ENCODE measurements around the gene MS4A4E. TPM values are rescaled to one million over a fixed set of nuclear protein-coding genes. Genes with fewer than 3 reads are reported as not detected.

The MS4A4E gene
- total and polyA plus RNA-seq, 2 experiments from 2014 or later: not detected

DNA sequence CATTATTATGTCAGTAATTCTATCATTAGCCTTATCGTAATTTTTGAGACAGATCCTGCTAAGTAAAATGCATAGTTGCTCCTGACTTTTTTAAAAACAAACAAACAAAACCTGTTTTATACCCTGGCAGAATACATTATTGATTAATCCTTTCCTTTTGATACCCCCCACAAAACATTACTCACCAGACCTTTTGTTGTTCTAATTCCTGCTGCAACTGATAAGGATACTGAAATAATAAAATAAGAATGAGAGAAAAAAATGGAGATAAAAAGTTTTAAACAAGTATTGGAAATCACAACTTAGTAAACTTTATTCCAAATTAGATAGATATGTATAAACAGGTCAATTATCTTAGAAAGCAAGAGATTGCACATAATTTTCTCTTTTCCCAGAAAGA is 28.6 kb downstream of the MS4A4E start:
- Histone ChIP-seq H3K36me3 (no peaks in the 10 kb centered on the region), H3K27ac (no peak overlapping the region), H3K4me1 (ENCODE audit: low read depth) (no peaks in the 10 kb centered on the region), H3K4me3 (no peak overlapping the region), H3K27me3 (no peaks in the 10 kb centered on the region), H3K9me3 (ENCODE audit: low read depth) (no peaks in the 10 kb centered on the region)
- TF ChIP-seq, protein P1, sequence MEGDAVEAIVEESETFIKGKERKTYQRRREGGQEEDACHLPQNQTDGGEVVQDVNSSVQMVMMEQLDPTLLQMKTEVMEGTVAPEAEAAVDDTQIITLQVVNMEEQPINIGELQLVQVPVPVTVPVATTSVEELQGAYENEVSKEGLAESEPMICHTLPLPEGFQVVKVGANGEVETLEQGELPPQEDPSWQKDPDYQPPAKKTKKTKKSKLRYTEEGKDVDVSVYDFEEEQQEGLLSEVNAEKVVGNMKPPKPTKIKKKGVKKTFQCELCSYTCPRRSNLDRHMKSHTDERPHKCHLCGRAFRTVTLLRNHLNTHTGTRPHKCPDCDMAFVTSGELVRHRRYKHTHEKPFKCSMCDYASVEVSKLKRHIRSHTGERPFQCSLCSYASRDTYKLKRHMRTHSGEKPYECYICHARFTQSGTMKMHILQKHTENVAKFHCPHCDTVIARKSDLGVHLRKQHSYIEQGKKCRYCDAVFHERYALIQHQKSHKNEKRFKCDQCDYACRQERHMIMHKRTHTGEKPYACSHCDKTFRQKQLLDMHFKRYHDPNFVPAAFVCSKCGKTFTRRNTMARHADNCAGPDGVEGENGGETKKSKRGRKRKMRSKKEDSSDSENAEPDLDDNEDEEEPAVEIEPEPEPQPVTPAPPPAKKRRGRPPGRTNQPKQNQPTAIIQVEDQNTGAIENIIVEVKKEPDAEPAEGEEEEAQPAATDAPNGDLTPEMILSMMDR (IDR thresholded peaks at IDR 0.05; ENCODE audit: low read depth, low read length): no peak
- no peak for DNase-seq (ENCODE audit: low read depth in 1 of 2, low spot score in 1 of 2)

DNA sequence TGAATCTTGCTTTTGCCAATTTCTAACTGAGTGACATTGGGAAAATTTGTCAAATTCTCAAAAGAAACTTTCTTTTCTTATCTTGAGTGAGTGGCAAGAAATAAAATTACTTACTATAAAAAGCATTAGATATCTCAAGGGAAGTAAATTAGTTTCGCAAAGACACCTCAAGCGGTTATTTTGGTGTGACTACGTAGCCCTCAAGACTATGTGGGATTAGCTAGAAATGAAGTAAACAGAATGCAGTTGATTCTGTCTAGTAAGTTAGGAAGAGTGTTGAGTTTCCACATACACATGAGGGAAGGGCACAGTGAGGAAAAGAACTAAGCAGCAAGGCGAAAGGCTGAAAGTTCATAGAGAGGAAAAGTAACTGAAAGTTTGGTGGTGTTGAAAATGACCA is 31.7 kb downstream of the MS4A4E start:
- Histone ChIP-seq H3K27ac (no peak overlapping the region), H3K36me3 (no peaks in the 10 kb centered on the region), H3K9me3 (ENCODE audit: low read depth) (no peaks in the 10 kb centered on the region), H3K4me3 (no peak overlapping the region), H3K4me1 (ENCODE audit: low read depth) (no peaks in the 10 kb centered on the region), H3K27me3 (no peaks in the 10 kb centered on the region)
- TF ChIP-seq, protein P1 (IDR thresholded peaks at IDR 0.05; ENCODE audit: low read depth, low read length): no peak
- DNase-seq (ENCODE audit: low read depth in 1 of 2, low spot score in 1 of 2): no peak

DNA sequence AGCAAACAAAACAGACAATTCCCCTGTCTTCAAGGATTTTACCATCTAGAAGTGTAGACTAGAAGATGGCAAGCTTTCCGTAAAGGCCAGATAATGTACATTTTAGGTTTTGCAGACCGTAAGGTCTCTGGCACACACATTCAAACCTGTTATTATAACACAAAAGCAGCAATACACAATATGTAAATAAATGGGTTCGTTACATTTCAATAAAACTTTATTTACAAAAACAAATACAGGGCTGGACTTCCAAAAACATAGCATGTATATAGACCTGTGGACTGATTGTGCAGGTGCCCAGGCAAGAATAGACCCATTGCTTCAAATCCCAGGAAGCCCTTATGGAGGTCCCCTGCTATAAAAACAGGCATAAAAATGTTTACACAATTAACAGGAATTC is 33.0 kb downstream of the MS4A4E start:
- H3K9me3 ChIP-seq (ENCODE audit: low read depth): no peaks in the 10 kb centered on the region
- no peaks in the 10 kb centered on the region for H3K27me3 ChIP-seq
- no peaks in the 10 kb centered on the region for H3K36me3 ChIP-seq
- no peaks in the 10 kb centered on the region for H3K4me1 ChIP-seq (ENCODE audit: low read depth)
- H3K27ac ChIP-seq: no peak overlapping the region
- TF ChIP-seq, protein P1 (IDR thresholded peaks at IDR 0.05; ENCODE audit: low read depth, low read length): no peak
- DNase-seq (ENCODE audit: low read depth in 1 of 2, low spot score in 1 of 2): no peak
- no peak overlapping the region for H3K4me3 ChIP-seq

DNA sequence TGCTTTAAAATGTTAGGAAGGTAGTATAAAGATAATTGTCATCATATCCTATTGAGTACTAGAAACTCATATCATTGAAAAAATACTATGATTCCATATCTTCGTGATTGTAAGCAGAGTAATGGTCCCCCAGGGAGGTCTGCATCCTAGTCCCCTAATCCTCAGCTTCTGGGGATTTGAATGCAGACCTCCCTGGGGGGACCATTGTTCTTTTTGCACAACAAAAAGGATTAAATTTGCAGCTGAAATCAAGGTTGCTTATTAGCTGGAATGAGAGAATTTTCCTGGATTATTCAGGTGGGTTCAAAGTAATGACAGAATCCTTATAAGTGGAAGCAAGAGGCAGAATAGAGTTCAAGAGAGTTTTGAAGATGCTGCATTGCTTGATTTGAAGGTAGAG is 34.0 kb downstream of the MS4A4E start:
- Histone ChIP-seq H3K9me3 (ENCODE audit: low read depth) (no peaks in the 10 kb centered on the region), H3K4me1 (ENCODE audit: low read depth) (no peaks in the 10 kb centered on the region), H3K27me3 (no peaks in the 10 kb centered on the region), H3K4me3 (no peak overlapping the region), H3K27ac (no peak overlapping the region), H3K36me3 (no peaks in the 10 kb centered on the region)
- DNase-seq (ENCODE audit: low read depth in 1 of 2, low spot score in 1 of 2): no peak
- TF ChIP-seq, protein P1 (IDR thresholded peaks at IDR 0.05; ENCODE audit: low read depth, low read length): no peak

DNA sequence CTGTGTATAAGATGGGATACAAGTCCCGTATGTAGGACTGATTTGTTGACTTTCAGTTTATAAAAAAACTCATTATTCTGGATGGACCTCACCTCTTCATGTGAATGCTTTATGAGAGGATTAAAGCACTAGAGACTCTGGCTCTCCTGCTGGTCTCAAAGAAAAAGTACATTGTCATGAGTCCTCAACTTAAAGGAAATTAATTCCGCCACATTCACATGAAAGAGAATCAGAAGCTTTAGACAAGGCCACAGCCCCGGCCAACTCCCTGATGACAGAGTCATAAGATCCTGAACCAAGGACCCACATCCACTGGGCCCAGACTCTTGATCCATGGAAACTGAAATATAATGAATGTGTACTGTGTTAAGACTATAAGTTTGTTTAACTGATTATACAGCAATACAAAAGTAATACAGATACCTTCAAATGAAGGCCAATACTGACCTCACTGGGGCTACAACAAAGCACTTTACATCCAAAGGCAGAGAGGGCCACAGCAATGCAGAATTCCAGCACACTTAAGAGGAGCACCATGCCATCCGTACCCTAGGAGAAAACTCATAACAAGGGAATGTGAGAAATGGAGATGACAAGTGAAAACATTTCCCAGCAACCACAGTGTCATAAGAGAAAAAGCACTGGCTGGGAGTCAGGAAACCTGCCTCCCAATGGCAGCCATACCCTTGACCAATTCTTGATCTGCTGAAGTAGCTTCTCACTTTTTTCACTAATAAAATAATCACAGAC is 34.6 kb downstream of the MS4A4E start:
- H3K4me1 ChIP-seq (ENCODE audit: low read depth): no peaks in the 10 kb centered on the region
- no peaks in the 10 kb centered on the region for H3K36me3 ChIP-seq
- peak in 1 of 2 donors; percentile 8 for DNase-seq (ENCODE audit: low read depth in 1 of 2, low spot score in 1 of 2)
- no peaks in the 10 kb centered on the region for H3K27me3 ChIP-seq
- TF ChIP-seq, protein P1 (IDR thresholded peaks at IDR 0.05; ENCODE audit: low read depth, low read length): no peak
- no peaks in the 10 kb centered on the region for H3K9me3 ChIP-seq (ENCODE audit: low read depth)
- H3K4me3 ChIP-seq: no peak overlapping the region
- no peak overlapping the region for H3K27ac ChIP-seq
